ENCODE results near the gene NUDT4B.
"Not testable (repeated sequence)": the region's sequence is repeated elsewhere in the genome, so short reads cannot be mapped to it uniquely, and the experiment has no call there.

The NUDT4B gene

DNA sequence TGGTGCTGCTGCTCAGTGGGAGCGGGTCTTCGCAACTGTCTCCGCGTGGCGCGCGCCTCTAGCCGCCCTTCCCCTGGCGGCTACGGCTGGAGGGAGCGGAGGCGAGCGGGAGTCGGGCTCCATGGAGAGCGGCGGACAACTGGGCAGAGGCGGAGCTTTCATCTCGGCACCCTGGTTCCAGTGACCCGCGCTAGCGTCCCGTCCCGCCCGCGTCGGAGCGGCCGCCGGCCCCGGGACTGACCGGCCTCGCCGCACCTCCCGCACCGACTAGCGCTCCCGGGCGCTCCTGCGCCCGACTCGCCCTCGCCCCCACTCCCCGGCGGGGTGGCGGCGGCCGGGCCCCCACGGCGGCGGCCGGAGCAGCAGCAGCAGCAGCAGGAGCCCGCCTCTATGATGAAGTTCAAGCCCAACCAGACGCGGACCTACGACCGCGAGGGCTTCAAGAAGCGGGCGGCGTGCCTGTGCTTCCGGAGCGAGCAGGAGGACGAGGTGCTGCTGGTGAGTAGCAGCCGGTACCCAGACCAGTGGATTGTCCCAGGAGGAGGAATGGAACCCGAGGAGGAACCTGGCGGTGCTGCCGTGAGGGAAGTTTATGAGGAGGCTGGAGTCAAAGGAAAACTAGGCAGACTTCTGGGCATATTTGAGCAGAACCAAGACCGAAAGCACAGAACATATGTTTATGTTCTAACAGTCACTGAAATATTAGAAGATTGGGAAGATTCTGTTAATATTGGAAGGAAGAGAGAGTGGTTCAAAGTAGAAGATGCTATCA lies at the start of gene NUDT4B:
Gene NUDT4B (plus strand): TSS at position 212 of the 772 bp plus-strand sequence. CDS start 179 bp downstream, at position 391.
- DNase-seq: not testable (repeated sequence)

GRCh38 chr1:148699357-148699756 lies 49.2 kb upstream of the NUDT4B start:
- not testable (repeated sequence) for DNase-seq

DNA sequence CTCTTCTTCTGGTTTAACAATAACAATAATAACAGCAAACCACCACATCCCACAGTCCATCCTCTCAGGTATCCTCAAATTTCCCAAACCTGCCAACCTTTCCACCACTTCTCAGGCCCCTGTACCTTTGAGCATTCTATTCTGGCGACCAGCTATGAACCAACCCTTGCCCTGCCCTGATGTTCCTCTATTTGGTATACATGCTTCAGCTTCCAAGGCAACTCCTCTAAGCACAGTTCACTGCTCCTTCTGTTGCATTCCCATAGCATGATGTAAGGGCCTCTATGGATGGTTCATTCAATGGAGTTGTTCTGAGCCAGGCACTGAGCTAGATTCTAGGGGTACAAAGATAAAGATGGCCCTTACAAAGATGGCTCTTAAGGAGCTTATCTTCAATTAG lies 46.3 kb upstream of the NUDT4B start:
- DNase-seq: not testable (repeated sequence)

DNA sequence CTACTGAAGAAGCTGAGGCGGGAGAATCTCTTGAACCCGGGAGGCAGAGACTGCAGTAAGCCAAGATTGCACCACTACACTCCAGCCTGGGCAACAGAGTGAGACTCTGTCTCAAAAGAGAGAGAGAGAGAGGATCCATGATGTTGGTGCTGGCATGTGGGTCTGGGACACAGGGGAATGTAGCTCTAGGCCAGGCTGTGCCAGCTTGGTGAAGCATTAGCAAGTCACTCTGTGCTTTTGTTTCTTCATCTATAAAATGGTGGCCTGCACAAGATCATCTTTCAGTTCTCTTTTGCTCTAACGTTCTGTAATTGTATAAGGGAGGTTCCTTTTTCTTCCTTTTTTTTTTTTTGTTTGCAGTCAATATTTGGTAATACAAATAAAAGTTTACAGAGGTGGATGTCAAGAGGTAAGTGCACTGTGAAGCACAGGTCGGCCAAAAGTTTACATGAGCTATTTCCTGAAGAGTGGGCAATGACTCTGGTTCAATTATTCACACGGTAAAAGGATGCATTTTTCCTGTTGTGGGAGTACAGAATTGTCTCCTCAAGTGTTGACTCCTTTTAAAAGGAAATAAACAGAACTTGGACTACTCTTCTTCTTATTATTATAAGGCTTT lies 44.5 kb upstream of the NUDT4B start:
- DNase-seq: not testable (repeated sequence)

GRCh38 chr1:148705316-148705948 lies 43.1 kb upstream of the NUDT4B start:
- not testable (repeated sequence) for DNase-seq

GRCh38 chr1:148708779-148709333 lies 39.7 kb upstream of the NUDT4B start:
- DNase-seq: not testable (repeated sequence)

DNA sequence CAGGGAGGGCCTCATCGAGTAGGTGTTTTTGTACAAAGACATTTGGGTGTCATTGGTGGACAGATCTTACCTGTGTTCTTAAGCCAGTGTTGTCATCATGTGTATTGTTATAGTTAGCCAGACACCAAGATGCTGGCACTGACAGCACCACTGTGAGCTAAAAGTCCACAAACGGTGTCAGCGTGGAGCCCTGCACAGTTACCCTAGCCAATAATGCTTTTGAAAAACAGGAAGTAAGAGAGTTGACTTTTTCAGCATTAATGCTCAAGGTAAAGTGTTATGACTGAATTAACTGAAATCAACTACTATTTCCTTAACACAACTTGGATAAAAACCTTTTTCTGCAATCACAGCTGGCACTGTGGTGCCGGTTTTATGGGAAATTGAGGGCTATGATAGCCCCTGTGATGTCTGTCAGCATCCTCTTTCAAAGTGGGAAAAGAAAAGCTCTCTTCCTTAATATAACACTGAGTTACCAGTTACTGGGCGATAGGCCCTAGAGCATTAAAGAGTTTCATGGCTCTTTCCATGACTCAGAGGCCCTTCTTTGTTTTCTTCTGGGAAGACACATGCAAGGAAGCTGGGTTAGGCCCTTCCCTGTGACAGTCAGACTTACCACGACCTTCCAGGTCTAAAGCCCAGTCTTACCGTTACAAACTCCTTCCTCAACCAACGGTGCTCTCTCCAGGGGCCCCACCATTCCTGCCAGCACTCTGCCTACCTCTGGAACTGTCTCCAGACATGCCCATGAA lies 37.6 kb upstream of the NUDT4B start:
- not testable (repeated sequence) for DNase-seq

- not testable (repeated sequence) for DNase-seq
Observed at GRCh38 chr1:148712353-148712752, 36.2 kb upstream of the NUDT4B start.

GRCh38 chr1:148715518-148715917 lies 33.1 kb upstream of the NUDT4B start:
- DNase-seq: not testable (repeated sequence)

DNA sequence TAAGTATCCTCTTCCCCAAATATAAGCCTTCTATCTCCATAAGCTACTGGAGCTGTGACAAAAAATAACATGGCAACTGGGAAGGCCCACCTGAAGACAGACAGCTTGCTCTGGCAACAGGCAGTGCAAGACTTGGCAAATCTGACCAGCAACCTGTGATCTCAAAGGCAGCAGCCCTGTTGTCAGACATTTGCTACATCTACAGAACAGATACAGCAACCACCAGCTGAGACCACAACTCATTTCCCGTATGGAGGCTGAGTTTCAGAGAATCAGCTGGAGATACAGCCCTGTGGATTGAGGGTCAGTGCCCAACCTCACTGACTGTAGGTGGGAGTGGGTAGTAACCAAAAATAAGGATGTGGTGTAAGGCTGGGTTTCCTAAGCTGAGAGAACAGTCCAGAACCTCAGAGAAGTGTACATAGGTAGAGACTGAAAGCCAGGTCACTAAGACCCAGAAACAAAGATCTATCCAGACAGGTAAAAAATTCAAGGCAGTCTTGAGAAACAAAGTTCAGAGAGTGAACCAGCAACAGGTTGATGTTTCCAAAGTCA lies 31.5 kb upstream of the NUDT4B start:
- not testable (repeated sequence) for DNase-seq

- DNase-seq: not testable (repeated sequence)
Observed at GRCh38 chr1:148720918-148721317, 27.7 kb upstream of the NUDT4B start.

GRCh38 chr1:148722758-148723157 lies 25.8 kb upstream of the NUDT4B start:
- not testable (repeated sequence) for DNase-seq

- DNase-seq: not testable (repeated sequence)
Observed at GRCh38 chr1:148723515-148723914, 25.1 kb upstream of the NUDT4B start.

GRCh38 chr1:148724872-148725271 lies 23.7 kb upstream of the NUDT4B start:
- DNase-seq: not testable (repeated sequence)

DNA sequence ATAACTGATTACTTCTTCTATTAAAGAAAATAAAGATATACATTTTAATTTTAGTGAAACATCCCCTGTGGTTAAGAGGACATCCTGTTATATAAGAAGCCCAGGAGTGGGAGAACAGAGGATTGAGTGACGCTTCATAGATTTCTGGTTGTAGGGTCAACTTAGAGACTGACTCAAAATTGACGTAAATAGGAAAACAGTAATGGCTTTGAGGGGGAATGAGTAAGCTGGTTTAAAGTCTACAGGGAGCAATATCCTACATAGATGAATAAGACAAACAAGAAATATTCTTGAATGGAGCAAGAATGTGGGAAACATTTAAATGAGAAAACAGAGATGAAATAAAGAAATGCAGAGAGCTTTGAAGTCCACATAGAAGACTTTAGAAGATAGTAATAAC lies 20.7 kb upstream of the NUDT4B start:
- not testable (repeated sequence) for DNase-seq

DNA sequence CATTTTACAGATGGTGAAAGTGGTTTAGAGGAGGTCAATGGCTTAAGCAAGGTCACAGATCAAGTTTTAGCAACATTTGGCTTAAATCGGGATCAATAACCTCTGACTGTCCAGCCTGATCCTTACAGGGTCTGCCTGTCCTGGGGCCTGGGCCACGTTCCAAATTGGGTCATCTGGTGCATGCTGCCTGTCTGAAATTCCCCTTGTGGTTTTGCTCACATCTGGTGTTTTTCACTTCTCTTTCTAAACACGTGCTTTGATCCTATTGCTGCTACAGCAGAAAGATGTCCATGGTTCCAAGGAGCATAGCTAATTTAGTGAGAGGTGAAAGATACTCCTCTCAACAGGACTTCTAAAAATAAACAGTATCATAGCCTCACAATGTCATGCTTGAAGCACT lies 19.4 kb upstream of the NUDT4B start:
- DNase-seq: not testable (repeated sequence)

DNA sequence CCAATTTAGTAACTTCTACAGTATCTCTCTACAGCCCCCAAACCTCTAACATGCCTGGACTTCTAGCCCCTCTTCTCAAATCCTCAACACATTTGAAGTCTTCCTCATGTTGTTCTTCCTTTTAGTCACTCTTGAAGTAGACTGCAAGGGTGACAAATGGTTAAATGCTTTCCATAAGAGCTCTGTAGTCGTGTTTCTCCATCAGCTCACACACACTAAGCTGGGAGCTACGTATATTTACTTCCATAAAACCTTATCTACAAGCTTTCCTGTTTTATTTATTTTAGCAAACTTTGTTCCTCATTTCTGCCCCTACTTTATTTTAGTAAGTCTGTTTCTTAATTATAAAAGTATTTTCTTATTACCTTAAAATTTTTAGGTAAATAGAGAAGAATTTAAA lies 19.0 kb upstream of the NUDT4B start:
- not testable (repeated sequence) for DNase-seq

DNA sequence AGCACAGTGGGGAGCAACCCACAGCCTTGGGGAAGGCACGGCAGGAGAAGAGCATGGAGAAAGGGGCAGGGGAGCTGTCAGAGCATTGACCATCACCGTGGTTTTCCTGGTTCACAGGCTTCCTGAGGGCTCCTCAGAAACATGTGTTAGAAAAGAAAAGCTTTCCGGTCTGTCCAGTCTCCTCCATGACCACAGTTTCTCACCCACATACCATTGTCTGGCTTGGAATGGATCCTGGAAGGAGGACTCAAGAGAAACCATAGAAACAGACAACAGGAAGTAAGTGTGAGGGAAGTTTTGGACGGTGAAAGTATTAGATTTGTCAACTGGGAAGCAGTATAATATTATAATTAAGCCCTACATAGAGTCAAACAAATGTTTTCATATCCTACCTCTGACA lies 16.3 kb upstream of the NUDT4B start:
- not testable (repeated sequence) for DNase-seq

- not testable (repeated sequence) for DNase-seq
Observed at GRCh38 chr1:148733585-148734310, 14.8 kb upstream of the NUDT4B start.

DNA sequence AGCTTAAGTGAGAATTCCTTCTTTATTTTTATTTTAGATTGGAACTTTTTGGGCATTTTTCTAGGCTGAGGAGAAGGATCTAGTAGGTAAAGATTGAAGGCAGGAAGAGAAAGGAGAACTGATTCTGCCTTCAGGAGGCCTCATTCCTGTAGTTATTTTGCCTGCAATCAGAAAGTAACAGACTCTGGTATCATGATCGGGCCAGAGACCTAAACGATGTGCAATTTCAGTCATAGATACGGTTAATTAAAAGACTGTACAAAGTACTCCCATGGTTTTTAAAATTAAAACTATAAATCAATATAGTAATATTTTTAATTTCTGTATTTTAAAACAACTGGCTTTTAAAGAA lies 14.3 kb upstream of the NUDT4B start:
- DNase-seq: not testable (repeated sequence)

GRCh38 chr1:148735538-148735937 lies 13.0 kb upstream of the NUDT4B start:
- not testable (repeated sequence) for DNase-seq

DNA sequence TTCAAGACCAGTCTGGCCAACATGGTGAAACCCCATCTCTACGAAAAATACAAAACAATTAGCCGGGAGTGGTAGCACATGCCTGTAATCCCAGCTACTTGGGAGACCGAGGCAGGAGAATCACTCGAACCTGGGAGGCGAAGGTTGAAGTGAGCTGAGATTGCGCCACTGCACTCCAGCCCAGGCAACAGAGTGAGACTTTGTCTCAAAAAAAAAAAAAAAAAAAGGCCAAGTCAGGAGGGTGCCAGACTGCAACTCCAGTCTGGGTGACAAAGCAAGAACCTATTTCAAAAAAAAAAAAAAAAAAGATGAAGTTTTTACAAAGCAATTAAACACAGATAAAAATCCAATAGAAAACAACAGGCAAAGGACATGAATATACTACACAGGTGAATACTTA lies 9.9 kb upstream of the NUDT4B start:
- not testable (repeated sequence) for DNase-seq
